ENCODE data around the gene TPD52L1. TPM values are rescaled to one million over a fixed set of nuclear protein-coding genes. Genes with fewer than 3 reads are reported as not detected.

Gene TPD52L1
- total and polyA plus RNA-seq, 2 of the 13 experiments (the other 11 are each of a cell fraction or from before 2014, with no cell fraction given) = 0.49 to 0.53 TPM

DNA sequence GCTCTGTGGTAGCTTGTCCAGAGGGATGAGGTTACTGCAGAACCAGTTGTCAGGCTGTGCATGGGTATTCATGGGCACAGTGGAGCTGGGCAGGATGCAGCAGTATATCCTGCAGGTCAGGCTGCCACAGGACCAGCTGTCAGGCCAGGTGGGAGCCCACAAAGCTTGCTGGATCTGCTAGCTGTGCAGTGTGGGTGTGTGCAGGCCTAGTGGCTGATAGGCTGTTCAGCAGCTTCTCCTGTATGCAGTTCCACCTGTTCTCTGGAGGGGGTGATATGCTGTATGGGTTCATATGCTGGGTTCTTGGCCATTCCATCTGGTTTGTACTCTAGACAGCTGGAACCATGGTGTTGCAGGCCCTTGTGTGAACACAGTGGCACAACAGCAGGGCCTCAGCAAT, 40.6 kb upstream of the TPD52L1 start (continued):
- TF ChIP-seq, protein P1, sequence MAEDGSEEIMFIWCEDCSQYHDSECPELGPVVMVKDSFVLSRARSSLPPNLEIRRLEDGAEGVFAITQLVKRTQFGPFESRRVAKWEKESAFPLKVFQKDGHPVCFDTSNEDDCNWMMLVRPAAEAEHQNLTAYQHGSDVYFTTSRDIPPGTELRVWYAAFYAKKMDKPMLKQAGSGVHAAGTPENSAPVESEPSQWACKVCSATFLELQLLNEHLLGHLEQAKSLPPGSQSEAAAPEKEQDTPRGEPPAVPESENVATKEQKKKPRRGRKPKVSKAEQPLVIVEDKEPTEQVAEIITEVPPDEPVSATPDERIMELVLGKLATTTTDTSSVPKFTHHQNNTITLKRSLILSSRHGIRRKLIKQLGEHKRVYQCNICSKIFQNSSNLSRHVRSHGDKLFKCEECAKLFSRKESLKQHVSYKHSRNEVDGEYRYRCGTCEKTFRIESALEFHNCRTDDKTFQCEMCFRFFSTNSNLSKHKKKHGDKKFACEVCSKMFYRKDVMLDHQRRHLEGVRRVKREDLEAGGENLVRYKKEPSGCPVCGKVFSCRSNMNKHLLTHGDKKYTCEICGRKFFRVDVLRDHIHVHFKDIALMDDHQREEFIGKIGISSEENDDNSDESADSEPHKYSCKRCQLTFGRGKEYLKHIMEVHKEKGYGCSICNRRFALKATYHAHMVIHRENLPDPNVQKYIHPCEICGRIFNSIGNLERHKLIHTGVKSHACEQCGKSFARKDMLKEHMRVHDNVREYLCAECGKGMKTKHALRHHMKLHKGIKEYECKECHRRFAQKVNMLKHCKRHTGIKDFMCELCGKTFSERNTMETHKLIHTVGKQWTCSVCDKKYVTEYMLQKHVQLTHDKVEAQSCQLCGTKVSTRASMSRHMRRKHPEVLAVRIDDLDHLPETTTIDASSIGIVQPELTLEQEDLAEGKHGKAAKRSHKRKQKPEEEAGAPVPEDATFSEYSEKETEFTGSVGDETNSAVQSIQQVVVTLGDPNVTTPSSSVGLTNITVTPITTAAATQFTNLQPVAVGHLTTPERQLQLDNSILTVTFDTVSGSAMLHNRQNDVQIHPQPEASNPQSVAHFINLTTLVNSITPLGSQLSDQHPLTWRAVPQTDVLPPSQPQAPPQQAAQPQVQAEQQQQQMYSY (CRISPR knock-in tag; IDR thresholded peaks at IDR 0.05) = no peak
- TF ChIP-seq, protein P2, sequence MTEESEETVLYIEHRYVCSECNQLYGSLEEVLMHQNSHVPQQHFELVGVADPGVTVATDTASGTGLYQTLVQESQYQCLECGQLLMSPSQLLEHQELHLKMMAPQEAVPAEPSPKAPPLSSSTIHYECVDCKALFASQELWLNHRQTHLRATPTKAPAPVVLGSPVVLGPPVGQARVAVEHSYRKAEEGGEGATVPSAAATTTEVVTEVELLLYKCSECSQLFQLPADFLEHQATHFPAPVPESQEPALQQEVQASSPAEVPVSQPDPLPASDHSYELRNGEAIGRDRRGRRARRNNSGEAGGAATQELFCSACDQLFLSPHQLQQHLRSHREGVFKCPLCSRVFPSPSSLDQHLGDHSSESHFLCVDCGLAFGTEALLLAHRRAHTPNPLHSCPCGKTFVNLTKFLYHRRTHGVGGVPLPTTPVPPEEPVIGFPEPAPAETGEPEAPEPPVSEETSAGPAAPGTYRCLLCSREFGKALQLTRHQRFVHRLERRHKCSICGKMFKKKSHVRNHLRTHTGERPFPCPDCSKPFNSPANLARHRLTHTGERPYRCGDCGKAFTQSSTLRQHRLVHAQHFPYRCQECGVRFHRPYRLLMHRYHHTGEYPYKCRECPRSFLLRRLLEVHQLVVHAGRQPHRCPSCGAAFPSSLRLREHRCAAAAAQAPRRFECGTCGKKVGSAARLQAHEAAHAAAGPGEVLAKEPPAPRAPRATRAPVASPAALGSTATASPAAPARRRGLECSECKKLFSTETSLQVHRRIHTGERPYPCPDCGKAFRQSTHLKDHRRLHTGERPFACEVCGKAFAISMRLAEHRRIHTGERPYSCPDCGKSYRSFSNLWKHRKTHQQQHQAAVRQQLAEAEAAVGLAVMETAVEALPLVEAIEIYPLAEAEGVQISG (CRISPR knock-in tag; IDR thresholded peaks at IDR 0.05) = no peak
- TF ChIP-seq SETDB1 (CRISPR knock-in tag; IDR thresholded peaks at IDR 0.05; ENCODE audit: borderline replicate concordance) = no peak
- TF ChIP-seq, protein P3, sequence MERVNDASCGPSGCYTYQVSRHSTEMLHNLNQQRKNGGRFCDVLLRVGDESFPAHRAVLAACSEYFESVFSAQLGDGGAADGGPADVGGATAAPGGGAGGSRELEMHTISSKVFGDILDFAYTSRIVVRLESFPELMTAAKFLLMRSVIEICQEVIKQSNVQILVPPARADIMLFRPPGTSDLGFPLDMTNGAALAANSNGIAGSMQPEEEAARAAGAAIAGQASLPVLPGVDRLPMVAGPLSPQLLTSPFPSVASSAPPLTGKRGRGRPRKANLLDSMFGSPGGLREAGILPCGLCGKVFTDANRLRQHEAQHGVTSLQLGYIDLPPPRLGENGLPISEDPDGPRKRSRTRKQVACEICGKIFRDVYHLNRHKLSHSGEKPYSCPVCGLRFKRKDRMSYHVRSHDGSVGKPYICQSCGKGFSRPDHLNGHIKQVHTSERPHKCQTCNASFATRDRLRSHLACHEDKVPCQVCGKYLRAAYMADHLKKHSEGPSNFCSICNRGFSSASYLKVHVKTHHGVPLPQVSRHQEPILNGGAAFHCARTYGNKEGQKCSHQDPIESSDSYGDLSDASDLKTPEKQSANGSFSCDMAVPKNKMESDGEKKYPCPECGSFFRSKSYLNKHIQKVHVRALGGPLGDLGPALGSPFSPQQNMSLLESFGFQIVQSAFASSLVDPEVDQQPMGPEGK (CRISPR knock-in tag; IDR thresholded peaks at IDR 0.05) = no peak
- no peak for TF ChIP-seq ZNF570 (CRISPR knock-in tag; IDR thresholded peaks at IDR 0.05; ENCODE audit: borderline replicate concordance)
- TF ChIP-seq NFYC (CRISPR knock-in tag; IDR thresholded peaks at IDR 0.05) = no peak
- TF ChIP-seq, protein P4, sequence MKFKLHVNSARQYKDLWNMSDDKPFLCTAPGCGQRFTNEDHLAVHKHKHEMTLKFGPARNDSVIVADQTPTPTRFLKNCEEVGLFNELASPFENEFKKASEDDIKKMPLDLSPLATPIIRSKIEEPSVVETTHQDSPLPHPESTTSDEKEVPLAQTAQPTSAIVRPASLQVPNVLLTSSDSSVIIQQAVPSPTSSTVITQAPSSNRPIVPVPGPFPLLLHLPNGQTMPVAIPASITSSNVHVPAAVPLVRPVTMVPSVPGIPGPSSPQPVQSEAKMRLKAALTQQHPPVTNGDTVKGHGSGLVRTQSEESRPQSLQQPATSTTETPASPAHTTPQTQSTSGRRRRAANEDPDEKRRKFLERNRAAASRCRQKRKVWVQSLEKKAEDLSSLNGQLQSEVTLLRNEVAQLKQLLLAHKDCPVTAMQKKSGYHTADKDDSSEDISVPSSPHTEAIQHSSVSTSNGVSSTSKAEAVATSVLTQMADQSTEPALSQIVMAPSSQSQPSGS (CRISPR knock-in tag; IDR thresholded peaks at IDR 0.05) = no peak
- no peak for TF ChIP-seq FOXK2 (IDR thresholded peaks at IDR 0.05)
